ENCODE data around the gene MRPS23. TPM values are rescaled to one million over a fixed set of nuclear protein-coding genes. Genes with fewer than 3 reads are reported as not detected.

Gene MRPS23
- total and polyA plus RNA-seq, 2 of the 13 experiments (the other 11 are each of a cell fraction or from before 2014, with no cell fraction given) = 63.2 to 181 TPM

- TF ChIP-seq ZNF484 (CRISPR knock-in tag; IDR thresholded peaks at IDR 0.05; ENCODE audit: borderline replicate concordance, low read depth) = no peak
- no peak for TF ChIP-seq PAF1 (CRISPR knock-in tag; IDR thresholded peaks at IDR 0.05)
- TF ChIP-seq TOE1 (CRISPR knock-in tag; IDR thresholded peaks at IDR 0.05) = 0 out of 2 replicates have a peak, but pooled peaks have one; percentile 7
- peak; percentile 26; the same call in 1 of the 2 replicates for TF ChIP-seq ZNF143 (CRISPR knock-in tag; IDR thresholded peaks at IDR 0.05)
- TF ChIP-seq BHLHE40 (IDR thresholded peaks at IDR 0.05; ENCODE audit: low read length) = no peak
- TF ChIP-seq SCMH1 (CRISPR knock-in tag; IDR thresholded peaks at IDR 0.05; ENCODE audit: borderline replicate concordance) = no peak
- no peak for TF ChIP-seq SRY (CRISPR knock-in tag; IDR thresholded peaks at IDR 0.05)
- TF ChIP-seq ZFP1 (CRISPR knock-in tag; IDR thresholded peaks at IDR 0.05) = no peak
- peak; percentile 80 for TF ChIP-seq MEF2D (CRISPR knock-in tag; IDR thresholded peaks at IDR 0.05)
- TF ChIP-seq, protein P1, sequence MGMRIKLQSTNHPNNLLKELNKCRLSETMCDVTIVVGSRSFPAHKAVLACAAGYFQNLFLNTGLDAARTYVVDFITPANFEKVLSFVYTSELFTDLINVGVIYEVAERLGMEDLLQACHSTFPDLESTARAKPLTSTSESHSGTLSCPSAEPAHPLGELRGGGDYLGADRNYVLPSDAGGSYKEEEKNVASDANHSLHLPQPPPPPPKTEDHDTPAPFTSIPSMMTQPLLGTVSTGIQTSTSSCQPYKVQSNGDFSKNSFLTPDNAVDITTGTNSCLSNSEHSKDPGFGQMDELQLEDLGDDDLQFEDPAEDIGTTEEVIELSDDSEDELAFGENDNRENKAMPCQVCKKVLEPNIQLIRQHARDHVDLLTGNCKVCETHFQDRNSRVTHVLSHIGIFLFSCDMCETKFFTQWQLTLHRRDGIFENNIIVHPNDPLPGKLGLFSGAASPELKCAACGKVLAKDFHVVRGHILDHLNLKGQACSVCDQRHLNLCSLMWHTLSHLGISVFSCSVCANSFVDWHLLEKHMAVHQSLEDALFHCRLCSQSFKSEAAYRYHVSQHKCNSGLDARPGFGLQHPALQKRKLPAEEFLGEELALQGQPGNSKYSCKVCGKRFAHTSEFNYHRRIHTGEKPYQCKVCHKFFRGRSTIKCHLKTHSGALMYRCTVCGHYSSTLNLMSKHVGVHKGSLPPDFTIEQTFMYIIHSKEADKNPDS (CRISPR knock-in tag; IDR thresholded peaks at IDR 0.05) = peak; percentile 76; the same call in 1 of the 2 replicates
- 0 out of 2 replicates have a peak, but pooled peaks have one; percentile 1 for TF ChIP-seq ZNF232 (CRISPR knock-in tag; IDR thresholded peaks at IDR 0.05; ENCODE audit: borderline replicate concordance)
- TF ChIP-seq, protein P2, sequence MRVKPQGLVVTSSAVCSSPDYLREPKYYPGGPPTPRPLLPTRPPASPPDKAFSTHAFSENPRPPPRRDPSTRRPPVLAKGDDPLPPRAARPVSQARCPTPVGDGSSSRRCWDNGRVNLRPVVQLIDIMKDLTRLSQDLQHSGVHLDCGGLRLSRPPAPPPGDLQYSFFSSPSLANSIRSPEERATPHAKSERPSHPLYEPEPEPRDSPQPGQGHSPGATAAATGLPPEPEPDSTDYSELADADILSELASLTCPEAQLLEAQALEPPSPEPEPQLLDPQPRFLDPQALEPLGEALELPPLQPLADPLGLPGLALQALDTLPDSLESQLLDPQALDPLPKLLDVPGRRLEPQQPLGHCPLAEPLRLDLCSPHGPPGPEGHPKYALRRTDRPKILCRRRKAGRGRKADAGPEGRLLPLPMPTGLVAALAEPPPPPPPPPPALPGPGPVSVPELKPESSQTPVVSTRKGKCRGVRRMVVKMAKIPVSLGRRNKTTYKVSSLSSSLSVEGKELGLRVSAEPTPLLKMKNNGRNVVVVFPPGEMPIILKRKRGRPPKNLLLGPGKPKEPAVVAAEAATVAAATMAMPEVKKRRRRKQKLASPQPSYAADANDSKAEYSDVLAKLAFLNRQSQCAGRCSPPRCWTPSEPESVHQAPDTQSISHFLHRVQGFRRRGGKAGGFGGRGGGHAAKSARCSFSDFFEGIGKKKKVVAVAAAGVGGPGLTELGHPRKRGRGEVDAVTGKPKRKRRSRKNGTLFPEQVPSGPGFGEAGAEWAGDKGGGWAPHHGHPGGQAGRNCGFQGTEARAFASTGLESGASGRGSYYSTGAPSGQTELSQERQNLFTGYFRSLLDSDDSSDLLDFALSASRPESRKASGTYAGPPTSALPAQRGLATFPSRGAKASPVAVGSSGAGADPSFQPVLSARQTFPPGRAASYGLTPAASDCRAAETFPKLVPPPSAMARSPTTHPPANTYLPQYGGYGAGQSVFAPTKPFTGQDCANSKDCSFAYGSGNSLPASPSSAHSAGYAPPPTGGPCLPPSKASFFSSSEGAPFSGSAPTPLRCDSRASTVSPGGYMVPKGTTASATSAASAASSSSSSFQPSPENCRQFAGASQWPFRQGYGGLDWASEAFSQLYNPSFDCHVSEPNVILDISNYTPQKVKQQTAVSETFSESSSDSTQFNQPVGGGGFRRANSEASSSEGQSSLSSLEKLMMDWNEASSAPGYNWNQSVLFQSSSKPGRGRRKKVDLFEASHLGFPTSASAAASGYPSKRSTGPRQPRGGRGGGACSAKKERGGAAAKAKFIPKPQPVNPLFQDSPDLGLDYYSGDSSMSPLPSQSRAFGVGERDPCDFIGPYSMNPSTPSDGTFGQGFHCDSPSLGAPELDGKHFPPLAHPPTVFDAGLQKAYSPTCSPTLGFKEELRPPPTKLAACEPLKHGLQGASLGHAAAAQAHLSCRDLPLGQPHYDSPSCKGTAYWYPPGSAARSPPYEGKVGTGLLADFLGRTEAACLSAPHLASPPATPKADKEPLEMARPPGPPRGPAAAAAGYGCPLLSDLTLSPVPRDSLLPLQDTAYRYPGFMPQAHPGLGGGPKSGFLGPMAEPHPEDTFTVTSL (CRISPR knock-in tag; IDR thresholded peaks at IDR 0.05; ENCODE audit: borderline replicate concordance) = no peak
- TF ChIP-seq NR2F1 (CRISPR knock-in tag; IDR thresholded peaks at IDR 0.05) = no peak
- no peak for TF ChIP-seq ZFYVE20 (CRISPR knock-in tag; IDR thresholded peaks at IDR 0.05; ENCODE audit: borderline replicate concordance, low read depth)
- TF ChIP-seq SOX5 (CRISPR knock-in tag; IDR thresholded peaks at IDR 0.05; ENCODE audit: borderline replicate concordance) = peak; percentile 34; the same call in 1 of the 2 replicates
- TF ChIP-seq, protein P3, sequence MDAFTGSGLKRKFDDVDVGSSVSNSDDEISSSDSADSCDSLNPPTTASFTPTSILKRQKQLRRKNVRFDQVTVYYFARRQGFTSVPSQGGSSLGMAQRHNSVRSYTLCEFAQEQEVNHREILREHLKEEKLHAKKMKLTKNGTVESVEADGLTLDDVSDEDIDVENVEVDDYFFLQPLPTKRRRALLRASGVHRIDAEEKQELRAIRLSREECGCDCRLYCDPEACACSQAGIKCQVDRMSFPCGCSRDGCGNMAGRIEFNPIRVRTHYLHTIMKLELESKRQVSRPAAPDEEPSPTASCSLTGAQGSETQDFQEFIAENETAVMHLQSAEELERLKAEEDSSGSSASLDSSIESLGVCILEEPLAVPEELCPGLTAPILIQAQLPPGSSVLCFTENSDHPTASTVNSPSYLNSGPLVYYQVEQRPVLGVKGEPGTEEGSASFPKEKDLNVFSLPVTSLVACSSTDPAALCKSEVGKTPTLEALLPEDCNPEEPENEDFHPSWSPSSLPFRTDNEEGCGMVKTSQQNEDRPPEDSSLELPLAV (CRISPR knock-in tag; conservative IDR thresholded peaks at IDR 0.05; ENCODE audit: low read depth) = no peak
- TF ChIP-seq HDAC2 (CRISPR knock-in tag; IDR thresholded peaks at IDR 0.05) = peak; percentile 86
- TF ChIP-seq PAWR (CRISPR knock-in tag; IDR thresholded peaks at IDR 0.05; ENCODE audit: borderline replicate concordance) = no peak
- 0 out of 2 replicates have a peak, but pooled peaks have one; percentile 9 for TF ChIP-seq IRF9 (CRISPR knock-in tag; IDR thresholded peaks at IDR 0.05; ENCODE audit: borderline replicate concordance)
These were observed 11.4 kb upstream of the MRPS23 start (continued) for GRCh38 chr17:57861000-57861789.

Data from HepG2 (cell line).